HEK293T (cell line): ENCODE results near the gene C16orf96.

Experiments
- CTCF ChIA-PET: fragments of 350-600 bp; formaldehyde crosslinking; extraction: SDS; loops from one replicate; lab custom pipeline; 2021; ENCODE audit warnings: antibody characterized with exemption, inconsistent platforms; lab: Yijun Ruan, JAX
- POLR2A ChIA-PET: fragments of 350-600 bp; formaldehyde crosslinking; extraction: SDS; loops from one replicate; lab custom pipeline; 2020; ENCODE audit warnings: antibody characterized with exemption, inconsistent platforms; lab: Yijun Ruan, JAX
- DNase-seq: peaks from one replicate; pipeline ENCODE4 v3.0.0; 2012; ENCODE audit warnings: mixed read lengths; ENCODE audit errors: extremely low spot score
- ARNT ChIP-seq: fragments of 450-650 bp; IDR thresholded peaks from 2 replicates; pipeline ENCODE4 v1.6.1; 2017; ENCODE audit warnings: mild to moderate bottlenecking
- BHLHE40 ChIP-seq: fragments of 450-650 bp; IDR thresholded peaks from 2 replicates; pipeline ENCODE4 v1.6.1; 2016; ENCODE audit warnings: mild to moderate bottlenecking, moderate library complexity, borderline replicate concordance
- CTBP1 ChIP-seq: fragments of 450-650 bp; IDR thresholded peaks from 2 replicates; pipeline ENCODE4 v1.6.1; 2016; ENCODE audit warnings: borderline replicate concordance
- ELF4 ChIP-seq: fragments of 450-650 bp; IDR thresholded peaks from 2 replicates; pipeline ENCODE4 v1.6.1; 2017; ENCODE audit warnings: antibody characterized with exemption
- FOXA1 ChIP-seq: fragments of 450-650 bp; IDR thresholded peaks from 2 replicates; pipeline ENCODE4 v1.6.1; 2016; ENCODE audit warnings: mild to moderate bottlenecking
- FOXK2 ChIP-seq: fragments of 450-650 bp; IDR thresholded peaks from 2 replicates; pipeline ENCODE4 v1.6.1; 2016; ENCODE audit warnings: mild to moderate bottlenecking
- FOXM1 ChIP-seq: fragments of 450-650 bp; IDR thresholded peaks from 2 replicates; pipeline ENCODE4 v1.6.1; 2017; ENCODE audit warnings: mild to moderate bottlenecking, borderline replicate concordance
- HDGF ChIP-seq: fragments of 450-650 bp; IDR thresholded peaks from 2 replicates; pipeline ENCODE4 v1.6.1; 2017; ENCODE audit warnings: antibody characterized with exemption, borderline replicate concordance
- L3MBTL2 ChIP-seq: fragments of 450-650 bp; conservative IDR thresholded peaks from 2 replicates; pipeline ENCODE4 v1.6.1; 2016; ENCODE audit warnings: mild to moderate bottlenecking
- LEF1 ChIP-seq: fragments of 450-650 bp; IDR thresholded peaks from 2 replicates; pipeline ENCODE4 v1.6.1; 2017; ENCODE audit warnings: mild to moderate bottlenecking, borderline replicate concordance
- NFRKB ChIP-seq: fragments of 450-650 bp; IDR thresholded peaks from 2 replicates; pipeline ENCODE4 v1.6.1; 2016; ENCODE audit warnings: mild to moderate bottlenecking, moderate library complexity
- SP1 ChIP-seq: fragments of 450-650 bp; IDR thresholded peaks from 2 replicates; pipeline ENCODE4 v1.6.1; 2017
- SUZ12 ChIP-seq: fragments of 450-650 bp; IDR thresholded peaks from 2 replicates; pipeline ENCODE4 v1.6.1; 2016; ENCODE audit warnings: mild to moderate bottlenecking
- TARDBP ChIP-seq: fragments of 450-650 bp; IDR thresholded peaks from 2 replicates; pipeline ENCODE4 v1.6.1; 2016
- ZNF384 ChIP-seq: fragments of 450-650 bp; IDR thresholded peaks from 2 replicates; pipeline ENCODE4 v1.6.1; 2016
- TF ChIP-seq, protein P1 (sequence below): fragments of 450-650 bp; IDR thresholded peaks from 2 replicates; pipeline ENCODE4 v1.6.1; 2016

C16orf96 gene

GRCh38 chr16:4533490-4533889, 22.6 kb upstream of the C16orf96 start:
- TF ChIP-seq SP1: no peak
- no peak for TF ChIP-seq FOXK2
- no peak for TF ChIP-seq ARNT
- TF ChIP-seq FOXA1: no peak
- TF ChIP-seq TARDBP: no peak
- CTCF ChIA-PET: no interaction called here
- no peak for DNase-seq
- POLR2A ChIA-PET: no interaction called here

GRCh38 chr16:4534151-4534790, 21.9 kb upstream of the C16orf96 start:
- no peak for TF ChIP-seq FOXM1
- TF ChIP-seq FOXA1: no peak
- no peak for TF ChIP-seq L3MBTL2
- TF ChIP-seq FOXK2: no peak
- no peak for TF ChIP-seq ELF4
- TF ChIP-seq ARNT: no peak
- no peak for TF ChIP-seq NFRKB
- no peak for TF ChIP-seq SP1
- no peak for TF ChIP-seq LEF1
- no peak for TF ChIP-seq ZNF384
- no peak for TF ChIP-seq CTBP1
- no peak for TF ChIP-seq TARDBP
- TF ChIP-seq SUZ12: no peak
- TF ChIP-seq HDGF: no peak
- TF ChIP-seq, protein P1, sequence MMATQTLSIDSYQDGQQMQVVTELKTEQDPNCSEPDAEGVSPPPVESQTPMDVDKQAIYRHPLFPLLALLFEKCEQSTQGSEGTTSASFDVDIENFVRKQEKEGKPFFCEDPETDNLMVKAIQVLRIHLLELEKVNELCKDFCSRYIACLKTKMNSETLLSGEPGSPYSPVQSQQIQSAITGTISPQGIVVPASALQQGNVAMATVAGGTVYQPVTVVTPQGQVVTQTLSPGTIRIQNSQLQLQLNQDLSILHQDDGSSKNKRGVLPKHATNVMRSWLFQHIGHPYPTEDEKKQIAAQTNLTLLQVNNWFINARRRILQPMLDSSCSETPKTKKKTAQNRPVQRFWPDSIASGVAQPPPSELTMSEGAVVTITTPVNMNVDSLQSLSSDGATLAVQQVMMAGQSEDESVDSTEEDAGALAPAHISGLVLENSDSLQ: no peak
- no peak for TF ChIP-seq BHLHE40
- DNase-seq: no peak
- POLR2A ChIA-PET: no interaction called here
- CTCF ChIA-PET: no interaction called here

- DNase-seq: no peak
- ChIA-PET CTCF (interaction anchor here (0.5 kb wide), 1 partner anchor 342 kb away, joined by 5 read pairs; no protein-coding TSS in a partner anchor), POLR2A (no interaction called here)
- TF ChIP-seq ELF4 (no peak), NFRKB (no peak), L3MBTL2 (no peak), ARNT (no peak), CTBP1 (no peak), ZNF384 (no peak), HDGF (no peak), BHLHE40 (no peak), FOXM1 (no peak), SP1 (no peak), SUZ12 (no peak)
- TF ChIP-seq, protein P1: no peak
Measured at GRCh38 chr16:4535627-4536108, 20.5 kb upstream of the C16orf96 start.

DNA sequence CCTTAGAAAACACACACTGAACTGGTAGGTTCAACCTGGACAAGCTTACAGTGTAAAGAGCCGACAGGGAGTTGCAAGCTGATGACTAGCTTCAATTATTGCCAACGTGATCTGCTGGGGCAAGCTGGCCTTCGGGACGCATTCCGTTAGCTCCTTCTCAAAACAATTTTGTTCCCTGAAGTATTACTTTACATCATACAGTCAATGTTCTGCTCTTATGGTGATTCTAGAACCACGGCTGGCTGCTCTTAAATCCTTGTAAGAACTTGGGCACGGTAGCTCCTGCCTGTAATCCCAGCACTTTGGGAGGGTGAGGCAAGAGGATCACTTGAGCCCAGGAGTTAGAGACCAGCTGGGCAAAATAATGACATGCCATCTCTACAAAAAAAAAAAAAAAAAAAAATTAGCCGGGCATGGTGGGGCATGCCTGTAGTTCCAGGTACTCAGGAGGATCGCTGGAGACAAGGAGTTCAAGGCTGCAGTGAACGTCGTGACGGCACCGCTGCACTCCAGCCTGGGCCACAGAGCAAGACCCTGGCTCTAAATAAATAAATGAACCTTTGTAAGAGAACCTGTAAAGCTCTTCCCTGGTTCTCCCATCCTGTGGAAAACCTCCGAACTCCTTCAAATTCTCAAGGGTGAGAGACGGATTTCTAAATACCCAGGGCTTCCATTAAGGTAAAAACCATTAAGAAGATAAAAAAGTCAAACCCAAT, 19.6 kb upstream of the C16orf96 start:
- TF ChIP-seq, protein P1: no peak
- TF ChIP-seq HDGF (no peak), SUZ12 (no peak), BHLHE40 (no peak), SP1 (no peak), LEF1 (no peak), FOXK2 (no peak), FOXM1 (no peak), ELF4 (no peak), NFRKB (no peak), L3MBTL2 (no peak), FOXA1 (no peak), TARDBP (no peak), ARNT (no peak), CTBP1 (no peak), ZNF384 (no peak)
- CTCF ChIA-PET: no interaction called here
- DNase-seq: no peak
- POLR2A ChIA-PET: interaction anchor here (1.0 kb wide), 1 partner anchor 80 kb away, joined by 3 read pairs; no protein-coding TSS in a partner anchor

DNA sequence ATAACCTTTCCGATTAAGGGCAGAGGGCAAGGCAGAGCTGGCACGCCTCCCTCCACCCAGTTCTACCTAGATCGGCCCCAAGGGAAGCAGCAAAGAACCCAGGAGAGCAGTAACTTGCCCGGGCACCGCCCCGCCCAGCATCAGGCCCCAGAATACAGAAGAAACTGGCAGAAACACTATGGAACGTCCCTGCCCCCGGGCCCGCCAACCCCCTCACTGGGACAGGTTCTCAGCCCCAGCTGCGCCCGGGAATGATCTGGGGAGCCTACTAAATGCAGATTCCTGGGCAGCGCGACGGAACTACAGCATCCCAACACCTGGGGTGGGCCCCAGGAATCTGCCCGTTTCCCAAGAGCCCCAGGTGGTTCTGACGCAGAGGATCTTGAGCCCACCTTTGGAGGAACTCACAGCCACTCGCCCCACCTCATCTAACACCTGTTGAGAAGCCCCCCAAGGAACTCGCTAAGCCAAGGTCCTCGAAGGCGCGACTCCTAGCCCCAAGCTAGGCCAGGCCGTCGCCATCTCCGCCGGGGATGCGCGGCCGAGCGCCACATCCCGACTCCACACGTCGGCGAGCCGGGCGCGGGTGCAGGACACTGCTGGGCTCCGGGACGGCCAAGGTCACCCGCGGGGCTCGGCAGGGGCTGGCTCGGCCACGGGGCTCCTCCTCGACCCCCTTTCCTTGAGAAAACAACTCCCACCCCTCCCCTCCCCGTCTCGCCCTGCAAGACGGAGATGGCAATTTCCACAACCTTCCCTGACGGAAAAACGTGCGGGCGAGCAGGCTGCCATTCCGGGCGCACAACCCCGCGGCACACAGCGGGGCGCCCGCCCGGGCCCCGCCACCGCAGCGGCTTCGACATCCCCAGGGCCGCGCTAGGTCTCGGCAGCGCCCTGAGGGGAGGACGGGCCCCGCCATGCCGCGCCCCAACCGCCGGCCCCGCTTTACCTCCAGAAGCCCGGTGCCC, 18.5 kb upstream of the C16orf96 start:
- DNase-seq: peak; percentile 33
- ChIA-PET CTCF (no interaction called here), POLR2A (interaction anchor here (1.0 kb wide), 1 partner anchor 79 kb away, joined by 3 read pairs; no protein-coding TSS in a partner anchor)
- peak; percentile 53; the same call in 1 of the 2 replicates for TF ChIP-seq L3MBTL2
- no peak for TF ChIP-seq ZNF384
